Measurements from ENCODE around the gene CYB561D2. TPM values are rescaled to one million over a fixed set of nuclear protein-coding genes. Genes with fewer than 3 reads are reported as not detected.

The CYB561D2 gene
- total and polyA plus RNA-seq, 9 of the 15 experiments (the other 6 are each of a cell fraction or from before 2014, with no cell fraction given), result 4.2 to 16.6 (median 9.4) TPM

- intact Hi-C loops (cut with micrococcal nuclease) (no loop called here), in situ Hi-C loops (cut with MboI) (no loop called here)
- no peaks in the 10 kb centered on the region for H3K36me3 ChIP-seq (ENCODE audit: control insufficient read depth, insufficient read depth, low read length)
- no peaks in the 10 kb centered on the region for H3K9me1 ChIP-seq (ENCODE audit: control insufficient read depth, insufficient read depth, low read length)
- no peaks in the 10 kb centered on the region for H4K20me1 ChIP-seq (replicated peaks; ENCODE audit: control insufficient read depth, insufficient read depth, low read length)
- no peaks in the 10 kb centered on the region for H3K9me3 ChIP-seq (replicated peaks; ENCODE audit: control insufficient read depth, insufficient read depth, low read depth, low read length)
- CTCF ChIA-PET (ENCODE audit: low intra/inter-chr PET ratio), result no interaction called here
- BruUV-seq (replicated peaks), result no TSS peak
- DNase-seq (ENCODE audit: extremely low read depth in 1 of 4, low spot score in 3 of 4) (no peak), FAIRE-seq (no peak), ATAC-seq (peak; percentile 16; the same call in 1 of the 3 replicates)
- no peak overlapping the region for H3K4me3 ChIP-seq
- no peak overlapping the region for H3K9ac ChIP-seq (ENCODE audit: insufficient read depth in 1 of 2, low read depth in 2 of 2, low read length in 2 of 2)
- H2AFZ ChIP-seq (ENCODE audit: low read depth, low read length), result no peak overlapping the region
- H3K79me2 ChIP-seq (ENCODE audit: control insufficient read depth, insufficient read depth, low read length), result no peaks in the 10 kb centered on the region
- H3K4me2 ChIP-seq (ENCODE audit: insufficient read depth, low read length), result no peak overlapping the region
- WGBS (ENCODE audit: insufficient coverage, low coverage, missing lambda C conversion rate), result 2% methylated on average over 16 of the region's 17 CpGs
- H3K27ac ChIP-seq (ENCODE audit: extremely low read depth, low read depth, low read length), result no peak overlapping the region
- POLR2A ChIA-PET, result interaction anchor here (0.7 kb wide), 1 partner anchor 9 kb away, joined by 4 read pairs; no protein-coding TSS in a partner anchor
- H3K4me1 ChIP-seq (replicated peaks in 1 of 2; ENCODE audit: control insufficient read depth in 2 of 2, insufficient read depth in 2 of 2, low read length in 2 of 2), result peaks cover 0 to 24% of the 10 kb centered on the region in 2 experiments; a peak in 3 of 5 replicates
- TF ChIP-seq ATF3 (IDR thresholded peaks at IDR 0.05), result peak; percentile 50; the same call in 1 of the 2 replicates
- no peak for TF ChIP-seq ATF3 (CRISPR knock-in tag; conservative IDR thresholded peaks at IDR 0.05)
- TF ChIP-seq CREM (IDR thresholded peaks at IDR 0.05; ENCODE audit: low read depth), result peak; percentile 67
- TF ChIP-seq ATF7 (IDR thresholded peaks at IDR 0.05), result peak; percentile 77
- TF ChIP-seq ATF1 (CRISPR knock-in tag; IDR thresholded peaks at IDR 0.05), result no peak
- TF ChIP-seq ATF1 (tag; IDR thresholded peaks at IDR 0.05), result peak; percentile 75
- TF ChIP-seq MAZ (CRISPR knock-in tag; conservative IDR thresholded peaks at IDR 0.05 in 1 of 2, IDR thresholded peaks at IDR 0.05 in 1 of 2), result no peak
- no peak for TF ChIP-seq CREB1 (IDR thresholded peaks at IDR 0.05)
- TF ChIP-seq CREB1 (CRISPR knock-in tag; IDR thresholded peaks at IDR 0.05), result peak; percentile 35; the same call in 1 of the 2 replicates
- TF ChIP-seq ZNF444 (CRISPR knock-in tag; IDR thresholded peaks at IDR 0.05), result no peak
- peaks cover 0 to 16% of the 10 kb centered on the region in 2 experiments; a peak in 2 of 5 replicates for H3K27me3 ChIP-seq (ENCODE audit: control insufficient read depth in 2 of 2, insufficient read depth in 2 of 2, low read length in 2 of 2)
These were observed 28.1 kb downstream of the CYB561D2 start for GRCh38 chr3:50378757-50379156.
